DMS53 (cell line): ENCODE measurements around the gene FAM47E.
"Not testable (repeated sequence)": the region's sequence is repeated elsewhere in the genome, so short reads cannot be mapped to it uniquely, and the experiment has no call there.

ENCODE experiments used
- DNase-seq: peaks from one replicate; lab custom pipeline; 2025; lab: John Stamatoyannopoulos, UW

The FAM47E gene

GRCh38 chr4:76226418-76226817, 25.1 kb upstream of the FAM47E start:
- DNase-seq = no peak

- DNase-seq = no peak
These were observed 18.8 kb upstream of the FAM47E start for GRCh38 chr4:76232681-76233080.

GRCh38 chr4:76233083-76233482, 18.4 kb upstream of the FAM47E start:
- DNase-seq = no peak

- DNase-seq = peak; percentile 12
These were observed 18.0 kb upstream of the FAM47E start for GRCh38 chr4:76233529-76233928.

- peak; percentile 90 for DNase-seq
These were observed 17.4 kb upstream of the FAM47E start for GRCh38 chr4:76233967-76234678.

GRCh38 chr4:76234679-76235044, 16.9 kb upstream of the FAM47E start:
- no peak for DNase-seq

GRCh38 chr4:76235407-76235806, 16.1 kb upstream of the FAM47E start:
- peak; percentile 56 for DNase-seq

- peak; percentile 82 for DNase-seq
These were observed 15.6 kb upstream of the FAM47E start for GRCh38 chr4:76235915-76236314.

GRCh38 chr4:76238236-76238635, 13.3 kb upstream of the FAM47E start:
- DNase-seq = no peak

- no peak for DNase-seq
These were observed 12.8 kb upstream of the FAM47E start for GRCh38 chr4:76238701-76239100.

GRCh38 chr4:76240236-76240635, 11.3 kb upstream of the FAM47E start:
- DNase-seq = no peak

- DNase-seq = not testable (repeated sequence)
These were observed 7.6 kb upstream of the FAM47E start for GRCh38 chr4:76243877-76244276.

- DNase-seq = peak; percentile 17
These were observed 5.5 kb upstream of the FAM47E start for GRCh38 chr4:76246025-76246424.

- DNase-seq = no peak
These were observed 4.7 kb upstream of the FAM47E start for GRCh38 chr4:76246852-76247251.

- peak; percentile 76 for DNase-seq
These were observed 559 bp upstream of the FAM47E start for GRCh38 chr4:76250962-76251361.

- DNase-seq = no peak
These were observed 741 bp downstream of the FAM47E start for GRCh38 chr4:76252271-76252653.

- no peak for DNase-seq
These were observed 2.0 kb downstream of the FAM47E start for GRCh38 chr4:76253511-76253910.

GRCh38 chr4:76256032-76256431, 4.5 kb downstream of the FAM47E start:
- DNase-seq = no peak

- DNase-seq = no peak
These were observed 5.4 kb downstream of the FAM47E start for GRCh38 chr4:76256968-76257367.

- no peak for DNase-seq
These were observed 6.3 kb downstream of the FAM47E start for GRCh38 chr4:76257824-76258223.

- no peak for DNase-seq
These were observed 9.1 kb downstream of the FAM47E start for GRCh38 chr4:76260571-76260970.

GRCh38 chr4:76265631-76266218, 14.2 kb downstream of the FAM47E start:
- DNase-seq = no peak

GRCh38 chr4:76266627-76267026, 15.1 kb downstream of the FAM47E start:
- DNase-seq = no peak

- no peak for DNase-seq
These were observed 16.3 kb downstream of the FAM47E start for GRCh38 chr4:76267811-76268210.
